ENCODE measurements around the gene CPT1B. TPM values are rescaled to one million over a fixed set of nuclear protein-coding genes. Genes with fewer than 3 reads are reported as not detected.
"Not testable (repeated sequence)": the region's sequence is repeated elsewhere in the genome, so short reads cannot be mapped to it uniquely, and the experiment has no call there.

The CPT1B gene
- total and polyA plus RNA-seq, 7 donors = 1.4 to 22.6 (median 5.0) TPM

DNA sequence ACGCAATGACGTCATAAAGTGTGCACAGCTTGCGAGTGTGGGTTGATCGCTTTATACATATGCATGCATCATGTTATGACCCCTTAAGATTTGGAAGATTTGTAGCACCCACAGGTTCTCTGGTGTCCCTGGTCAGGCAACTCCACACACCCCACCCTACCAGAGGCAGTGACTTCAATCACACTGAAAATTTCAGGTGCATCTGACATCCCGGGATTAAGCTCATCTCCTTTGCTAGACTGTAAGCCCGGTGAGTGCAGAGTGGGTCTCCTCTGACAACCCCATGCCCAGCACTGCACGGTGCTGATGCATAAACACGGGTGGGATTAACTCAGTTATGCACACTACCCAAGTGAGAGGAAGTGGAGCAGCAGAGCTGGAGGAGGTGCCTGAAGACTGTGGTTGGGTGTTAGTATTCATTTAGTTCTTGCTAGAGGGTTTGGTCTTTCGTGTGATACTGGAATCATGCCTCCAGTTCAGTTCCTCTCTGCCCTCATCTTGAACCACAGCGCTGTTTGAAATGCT is 43.2 kb upstream of the CPT1B start:
- Histone ChIP-seq H3K4me3 (peak overlapping the region in 1 of 4 donors; percentile 26), H3K27me3 (peaks cover 0 to 39% (median 20%) of the 10 kb centered on the region in 3 donors), H3K9me3 (no peaks in the 10 kb centered on the region), H3K36me3 (no peaks in the 10 kb centered on the region), H3K27ac (peak overlapping the region in 1 of 4 donors; percentile 27), H3K4me1 (peaks cover 0 to 16% (median 8%) of the 10 kb centered on the region in 4 donors)
- no peak for DNase-seq
- TF ChIP-seq EP300 (IDR thresholded peaks at IDR 0.05) (no peak), POLR2A (IDR thresholded peaks at IDR 0.05) (no peak), POLR2AphosphoS5 (IDR thresholded peaks at IDR 0.05) (no peak)
- TF ChIP-seq, protein P1, sequence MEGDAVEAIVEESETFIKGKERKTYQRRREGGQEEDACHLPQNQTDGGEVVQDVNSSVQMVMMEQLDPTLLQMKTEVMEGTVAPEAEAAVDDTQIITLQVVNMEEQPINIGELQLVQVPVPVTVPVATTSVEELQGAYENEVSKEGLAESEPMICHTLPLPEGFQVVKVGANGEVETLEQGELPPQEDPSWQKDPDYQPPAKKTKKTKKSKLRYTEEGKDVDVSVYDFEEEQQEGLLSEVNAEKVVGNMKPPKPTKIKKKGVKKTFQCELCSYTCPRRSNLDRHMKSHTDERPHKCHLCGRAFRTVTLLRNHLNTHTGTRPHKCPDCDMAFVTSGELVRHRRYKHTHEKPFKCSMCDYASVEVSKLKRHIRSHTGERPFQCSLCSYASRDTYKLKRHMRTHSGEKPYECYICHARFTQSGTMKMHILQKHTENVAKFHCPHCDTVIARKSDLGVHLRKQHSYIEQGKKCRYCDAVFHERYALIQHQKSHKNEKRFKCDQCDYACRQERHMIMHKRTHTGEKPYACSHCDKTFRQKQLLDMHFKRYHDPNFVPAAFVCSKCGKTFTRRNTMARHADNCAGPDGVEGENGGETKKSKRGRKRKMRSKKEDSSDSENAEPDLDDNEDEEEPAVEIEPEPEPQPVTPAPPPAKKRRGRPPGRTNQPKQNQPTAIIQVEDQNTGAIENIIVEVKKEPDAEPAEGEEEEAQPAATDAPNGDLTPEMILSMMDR (IDR thresholded peaks at IDR 0.05) = no peak
- WGBS, 2 donors = 17 to 21% methylated on average over 10 of the region's 10 CpGs
- intact Hi-C loops (cut with DNase I) = loop anchor here (5.0 kb wide), 1 partner anchor 79 kb away; no protein-coding TSS in a partner anchor

DNA sequence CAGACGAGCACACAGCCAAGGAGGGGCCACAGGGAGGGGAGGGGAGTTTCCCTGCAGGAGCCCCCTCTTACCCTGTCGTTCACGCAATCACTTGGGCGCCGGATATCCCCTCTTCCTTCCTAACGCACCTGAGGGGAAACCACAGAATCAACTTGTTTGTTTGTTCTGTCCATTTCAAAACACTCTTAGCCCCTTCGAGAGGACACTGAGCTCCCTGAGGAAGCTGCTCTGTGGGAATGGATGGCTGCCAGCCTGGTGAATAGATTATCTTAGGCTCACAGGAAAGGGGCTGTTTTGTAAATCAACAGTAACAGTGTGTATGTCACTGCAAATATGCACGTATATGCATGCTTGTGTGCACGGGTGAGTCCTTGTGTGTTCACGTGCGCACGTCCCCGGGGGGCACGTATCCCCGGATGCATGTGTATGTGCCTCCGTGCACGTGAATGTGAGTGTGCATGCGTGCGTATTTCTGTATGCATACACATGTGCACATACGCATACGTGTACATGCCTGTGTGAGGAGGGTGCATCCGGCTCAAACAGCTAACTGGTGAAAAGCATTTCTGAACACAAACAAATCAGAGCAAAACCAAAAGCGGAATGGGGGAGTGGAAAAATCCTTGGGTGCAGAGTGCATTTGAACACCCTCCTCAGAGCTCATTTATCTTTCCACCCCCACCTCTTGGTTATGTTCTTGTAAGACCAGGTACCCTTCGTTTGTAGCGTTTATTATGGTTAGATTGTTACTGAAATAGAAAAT is 42.5 kb upstream of the CPT1B start:
- WGBS, 2 donors = 7 to 12% methylated on average over 25 of the region's 25 CpGs
- peaks cover 0 to 16% (median 8%) of the 10 kb centered on the region in 4 donors for H3K4me1 ChIP-seq
- peaks cover 0 to 39% (median 20%) of the 10 kb centered on the region in 3 donors for H3K27me3 ChIP-seq
- H3K4me3 ChIP-seq = peak overlapping the region in 2 of 4 donors; percentile 26 to 28
- peak; percentile 80 for DNase-seq
- intact Hi-C loops (cut with DNase I) = loop anchor here (1.0 to 5.0 kb wide), 2 partner anchors 58 to 78 kb away; partner anchors contain the start of gene SYCE3
- TF ChIP-seq, protein P1 (IDR thresholded peaks at IDR 0.05) = peak in 1 of 4 experiments; percentile 44
- TF ChIP-seq POLR2A (IDR thresholded peaks at IDR 0.05) = no peak
- no peak for TF ChIP-seq POLR2AphosphoS5 (IDR thresholded peaks at IDR 0.05)
- no peaks in the 10 kb centered on the region for H3K9me3 ChIP-seq
- no peak overlapping the region for H3K27ac ChIP-seq
- H3K36me3 ChIP-seq = no peaks in the 10 kb centered on the region

DNA sequence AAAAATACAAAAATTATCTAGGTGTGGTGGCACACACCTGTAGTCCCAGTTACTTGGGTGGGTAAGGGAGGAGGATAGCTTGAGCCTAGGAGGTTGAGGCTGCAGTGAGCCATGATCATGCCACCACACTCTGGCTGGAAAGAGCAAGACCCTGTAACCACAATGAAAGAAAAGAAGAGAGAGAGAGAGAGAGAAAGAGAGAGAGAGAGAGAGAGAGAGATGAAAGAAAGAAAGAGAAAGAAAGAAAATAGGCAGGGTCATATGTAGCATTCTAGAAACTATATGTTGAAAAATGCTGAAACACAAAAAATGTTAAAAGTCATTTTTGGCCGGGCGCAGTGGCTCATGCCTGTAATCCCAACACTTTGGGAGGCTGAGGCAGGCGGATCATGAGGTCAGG is 36.1 kb upstream of the CPT1B start:
- WGBS, 2 donors = 81 to 97% methylated on average over 3 of the region's 3 CpGs
- H3K27me3 ChIP-seq = peaks cover 0 to 76% (median 32%) of the 10 kb centered on the region in 3 donors

DNA sequence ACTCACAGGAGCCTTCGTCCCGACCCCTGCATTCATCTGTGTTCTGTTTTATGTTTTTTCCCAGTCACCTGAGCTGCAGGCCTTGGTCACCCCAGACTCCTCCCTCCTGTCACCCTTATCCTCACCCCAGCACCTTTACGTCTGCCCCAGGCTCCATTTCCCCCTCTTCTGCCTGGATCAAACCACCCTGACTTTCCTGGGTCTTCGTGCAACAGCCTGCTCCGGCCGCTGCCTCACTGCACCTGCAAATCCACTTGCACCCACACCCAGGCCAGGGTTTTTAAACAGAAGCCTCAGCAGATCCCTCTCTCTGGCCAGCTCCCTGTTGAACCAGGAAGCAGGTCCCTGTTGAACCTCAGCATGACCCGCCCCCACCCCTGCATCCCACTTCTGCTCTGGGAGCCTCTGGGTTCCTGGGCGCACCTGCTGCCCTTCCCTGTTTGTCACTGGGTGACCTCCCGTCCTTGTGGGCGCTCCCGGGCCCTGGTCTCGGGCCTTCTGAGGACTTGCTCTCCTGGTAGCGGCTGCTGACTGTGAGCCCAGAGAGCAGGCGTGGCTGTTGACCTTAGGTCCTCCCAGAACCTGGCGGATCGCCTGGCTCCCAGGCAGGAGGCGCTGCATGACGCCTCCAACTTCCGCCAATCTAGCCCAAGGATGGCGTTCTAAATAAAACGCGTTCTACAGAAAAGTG is 35.2 kb upstream of the CPT1B start:
- Histone ChIP-seq H3K4me1 (no peaks in the 10 kb centered on the region), H3K36me3 (no peaks in the 10 kb centered on the region), H3K4me3 (no peak overlapping the region), H3K27me3 (peaks cover 3 to 74% (median 26%) of the 10 kb centered on the region in 3 donors), H3K9me3 (no peaks in the 10 kb centered on the region), H3K27ac (no peak overlapping the region)
- intact Hi-C loops (cut with DNase I) = no loop called here
- TF ChIP-seq, protein P1 (IDR thresholded peaks at IDR 0.05) = no peak
- TF ChIP-seq POLR2AphosphoS5 (IDR thresholded peaks at IDR 0.05) (no peak), EP300 (IDR thresholded peaks at IDR 0.05) (no peak), POLR2A (IDR thresholded peaks at IDR 0.05) (peak in 1 of 2 donors; percentile 16)
- 21 to 65% methylated on average over 22 of the region's 22 CpGs for WGBS, 2 donors
- DNase-seq = no peak

More for the DNA sequence above, 36.1 kb upstream of the CPT1B start:
- DNase-seq; intact Hi-C loops (cut with DNase I); H3K36me3 ChIP-seq; H3K4me3 ChIP-seq; H3K27ac ChIP-seq; H3K9me3 ChIP-seq; H3K4me1 ChIP-seq: not testable (repeated sequence)

All from sigmoid colon (tissue), 7 donors.